ENCODE measurements around the gene GNG14. TPM values are rescaled to one million over a fixed set of nuclear protein-coding genes. Genes with fewer than 3 reads are reported as not detected.

The GNG14 gene
- total and polyA plus RNA-seq, 2 of the 4 experiments (the other 2 are of a cell fraction): not detected

DNA sequence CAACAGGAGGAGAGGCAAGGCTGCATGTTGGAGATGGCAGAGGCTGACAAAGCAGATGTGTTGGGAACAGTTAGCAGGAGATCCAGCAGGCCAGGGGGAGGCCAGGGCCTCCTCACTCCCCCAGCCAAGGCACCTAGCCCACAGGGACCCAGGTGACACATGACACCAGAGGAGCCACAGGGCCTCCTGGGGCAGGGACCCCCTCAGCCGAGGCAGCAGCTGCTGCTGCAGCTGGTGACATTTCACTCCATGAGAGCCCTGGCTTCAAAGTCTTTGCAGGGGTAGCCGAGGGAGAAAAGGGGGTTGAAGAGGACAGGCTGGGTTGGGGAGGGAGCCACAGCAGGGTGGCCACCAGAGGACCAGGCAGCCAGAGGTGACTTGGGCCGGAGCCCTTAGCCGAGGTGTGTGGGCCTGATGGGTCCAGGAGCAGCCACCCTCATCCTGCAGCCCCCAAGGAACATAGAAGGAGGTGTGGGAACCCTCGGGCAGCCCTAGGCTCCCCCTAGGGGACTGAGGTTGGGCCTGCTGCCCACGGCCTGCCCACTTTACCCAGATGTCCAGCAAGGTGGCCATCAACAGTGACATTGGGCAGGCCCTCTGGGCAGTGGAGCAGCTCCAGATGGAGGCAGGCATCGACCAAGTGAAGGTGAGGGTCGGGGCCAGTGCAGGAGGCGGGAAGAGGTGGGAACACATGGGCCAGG is at the start of gene GNG14 (continued):
- TF ChIP-seq CEBPB (IDR thresholded peaks at IDR 0.05; ENCODE audit: low read depth, low read length) (no peak), RCOR1 (IDR thresholded peaks at IDR 0.05; ENCODE audit: insufficient replicate concordance, low read length) (no peak)

DNA sequence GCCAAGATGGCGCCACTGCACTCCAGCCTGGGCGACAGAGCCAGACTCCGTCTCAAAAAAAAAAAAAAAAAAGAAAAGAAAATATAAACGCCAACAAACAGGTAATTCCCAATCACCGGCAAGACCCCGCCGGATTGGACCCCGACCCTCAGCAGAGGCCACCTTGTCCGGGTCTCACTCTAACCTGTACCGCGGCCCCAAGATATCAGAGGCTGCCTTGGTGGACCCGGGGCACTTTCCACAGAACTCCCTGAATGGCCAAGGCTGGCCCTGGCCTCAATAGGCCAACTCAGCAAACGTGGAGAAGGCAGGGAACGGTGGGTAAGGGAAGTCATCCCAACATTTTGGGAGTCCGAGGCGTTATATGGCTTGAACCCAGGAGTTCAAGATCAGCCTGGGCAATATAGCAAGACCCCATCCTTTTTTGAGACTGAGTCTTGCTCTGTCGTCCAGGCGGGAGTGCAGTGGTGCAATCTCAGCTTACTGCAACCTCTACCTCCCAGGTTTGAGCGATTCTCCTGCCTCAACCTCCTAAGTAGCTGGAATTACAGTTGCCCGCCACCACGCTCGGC is 49.1 kb upstream of the GNG14 start:
- H4K5ac ChIP-seq (ENCODE audit: low read depth, low read length): no peak overlapping the region
- no peaks in the 10 kb centered on the region for H3K79me1 ChIP-seq (ENCODE audit: low read depth in 1 of 2, low read length in 2 of 2)
- no peak overlapping the region for H4K8ac ChIP-seq (ENCODE audit: low read depth in 2 of 2, low read length in 2 of 2)
- H3K56ac ChIP-seq (ENCODE audit: extremely low read depth, insufficient read depth, low read length): no peak overlapping the region
- peaks cover 3% of the 10 kb centered on the region for H3K4me1 ChIP-seq (ENCODE audit: control insufficient read depth, insufficient read depth, low read length)
- ATAC-seq (ENCODE audit: low read depth) (no peak), DNase-seq (no peak)
- H4K91ac ChIP-seq (ENCODE audit: insufficient read depth, low read depth, low read length): no peak overlapping the region
- no peak overlapping the region for H2BK120ac ChIP-seq (ENCODE audit: low read depth, low read length)
- H4K20me1 ChIP-seq (ENCODE audit: insufficient read depth, low read length): no peaks in the 10 kb centered on the region
- H3K9me1 ChIP-seq (ENCODE audit: insufficient read depth, low read length): no peaks in the 10 kb centered on the region
- H3K27me3 ChIP-seq (ENCODE audit: control insufficient read depth, insufficient read depth, low read length): no peaks in the 10 kb centered on the region
- H2AFZ ChIP-seq (replicated peaks; ENCODE audit: low read length, poor library complexity): no peak overlapping the region
- H3K4me2 ChIP-seq (ENCODE audit: low read depth, low read length): no peak overlapping the region
- POLR2A ChIA-PET (ENCODE audit: unreplicated experiment): no interaction called here
- no peaks in the 10 kb centered on the region for H3K36me3 ChIP-seq (ENCODE audit: control insufficient read depth, insufficient read depth, low read length)
- H3K4ac ChIP-seq (ENCODE audit: low read depth, low read length): no peak overlapping the region
- H3K18ac ChIP-seq (ENCODE audit: low read depth, low read length): no peak overlapping the region
- no peak overlapping the region for H2BK5ac ChIP-seq (ENCODE audit: low read depth, low read length, poor library complexity, severe bottlenecking)
- 100% methylated on average over 8 of the region's 22 CpGs; no CpG with 5 or more reads in 1 of the 2 experiments for WGBS, 2 experiments (ENCODE audit: extremely low coverage in 2 of 2, insufficient read length in 1 of 2)
- BruUV-seq (replicated peaks): no TSS peak
- no peak overlapping the region for H3K4me3 ChIP-seq (ENCODE audit: insufficient read depth, low read depth, low read length)
- H2AK5ac ChIP-seq (ENCODE audit: low read depth, low read length): no peak overlapping the region
- CTCF ChIA-PET: no interaction called here
- dilution Hi-C loops (cut with HindIII; ENCODE audit: low sequenced_read_pairs, unreplicated experiment) (no loop called here), in situ Hi-C loops (cut with MboI; ENCODE audit: low sequenced_read_pairs) (no loop called here), intact Hi-C loops (cut with micrococcal nuclease) (no loop called here)
- no peaks in the 10 kb centered on the region for H3K9me3 ChIP-seq (ENCODE audit: control insufficient read depth, insufficient read depth, low read length)
- no peak overlapping the region for H2BK20ac ChIP-seq (ENCODE audit: low read depth, low read length)
- H3K9ac ChIP-seq (ENCODE audit: low read depth, low read length): no peak overlapping the region
- H2BK15ac ChIP-seq (ENCODE audit: low read depth, low read length): no peak overlapping the region
- no peak overlapping the region for H3K23ac ChIP-seq (ENCODE audit: low read depth, low read length)
- H2AK9ac ChIP-seq (replicated peaks; ENCODE audit: low read depth, low read length, poor library complexity): no peak overlapping the region
- no peak overlapping the region for H3K14ac ChIP-seq (replicated peaks; ENCODE audit: low read depth, low read length)
- TF ChIP-seq MAFK (IDR thresholded peaks at IDR 0.05; ENCODE audit: low read depth, low read length): no peak
- TF ChIP-seq, protein P1, sequence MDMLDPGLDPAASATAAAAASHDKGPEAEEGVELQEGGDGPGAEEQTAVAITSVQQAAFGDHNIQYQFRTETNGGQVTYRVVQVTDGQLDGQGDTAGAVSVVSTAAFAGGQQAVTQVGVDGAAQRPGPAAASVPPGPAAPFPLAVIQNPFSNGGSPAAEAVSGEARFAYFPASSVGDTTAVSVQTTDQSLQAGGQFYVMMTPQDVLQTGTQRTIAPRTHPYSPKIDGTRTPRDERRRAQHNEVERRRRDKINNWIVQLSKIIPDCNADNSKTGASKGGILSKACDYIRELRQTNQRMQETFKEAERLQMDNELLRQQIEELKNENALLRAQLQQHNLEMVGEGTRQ (IDR thresholded peaks at IDR 0.05; ENCODE audit: low read depth, low read length): no peak
- TF ChIP-seq CEBPB (IDR thresholded peaks at IDR 0.05; ENCODE audit: low read depth, low read length): no peak
- no peak for TF ChIP-seq NFE2L2 (IDR thresholded peaks at IDR 0.05; ENCODE audit: low read depth, low read length)
- no peak for TF ChIP-seq BHLHE40 (IDR thresholded peaks at IDR 0.05; ENCODE audit: low read depth, low read length)
- no peak overlapping the region for H3K27ac ChIP-seq (ENCODE audit: insufficient read depth, low read length)

Measured in IMR-90 (cell line).